Ishikawa (cell line): ENCODE results near the gene ATF6.

ENCODE experiments used
- CEBPB ChIP-seq: IDR thresholded peaks from 2 replicates; pipeline ENCODE4 v1.6.1; 2012
- EP300 ChIP-seq: IDR thresholded peaks from 2 replicates; pipeline ENCODE4 v1.6.1; 2012; ENCODE audit warnings: borderline replicate concordance
- FOXM1 ChIP-seq: IDR thresholded peaks from 2 replicates; pipeline ENCODE4 v1.6.1; 2012; ENCODE audit warnings: low read depth, borderline replicate concordance
- MAX ChIP-seq: IDR thresholded peaks from 2 replicates; pipeline ENCODE4 v1.6.1; 2012
- NFIC ChIP-seq: IDR thresholded peaks from 2 replicates; pipeline ENCODE4 v1.6.1; 2012
- RAD21 ChIP-seq: IDR thresholded peaks from 2 replicates; pipeline ENCODE4 v1.6.1; 2012; ENCODE audit warnings: low read depth
- USF1 ChIP-seq: IDR thresholded peaks from 2 replicates; pipeline ENCODE4 v1.6.1; 2012

- TF ChIP-seq RAD21 (no peak), NFIC (no peak), MAX (no peak), FOXM1 (no peak), USF1 (no peak), EP300 (no peak), CEBPB (no peak)
Measured at GRCh38 chr1:162009501-162010174, 243.5 kb downstream of the ATF6 start.
